ENCODE results near the gene MCM8.

DNA sequence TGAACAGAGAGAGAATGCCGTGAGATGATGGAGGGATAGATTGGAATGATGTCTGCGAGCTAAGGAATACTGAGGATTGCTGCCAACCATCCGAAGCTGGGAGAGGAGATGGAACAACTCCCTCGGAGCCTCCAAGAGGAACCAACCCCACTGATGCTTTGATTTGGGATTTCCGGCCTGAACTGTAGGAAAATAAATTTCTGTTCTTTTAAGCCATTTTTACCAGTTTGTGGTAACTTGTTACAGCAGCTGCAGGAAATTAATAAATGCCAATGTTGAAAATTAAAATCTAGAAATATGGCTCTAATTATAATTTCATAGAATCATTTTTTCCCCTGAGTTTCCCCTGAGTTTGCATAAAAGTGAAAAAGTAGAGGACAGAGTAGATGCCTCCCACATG is 89.3 kb downstream of the MCM8 start:
- TF ChIP-seq, protein P1, sequence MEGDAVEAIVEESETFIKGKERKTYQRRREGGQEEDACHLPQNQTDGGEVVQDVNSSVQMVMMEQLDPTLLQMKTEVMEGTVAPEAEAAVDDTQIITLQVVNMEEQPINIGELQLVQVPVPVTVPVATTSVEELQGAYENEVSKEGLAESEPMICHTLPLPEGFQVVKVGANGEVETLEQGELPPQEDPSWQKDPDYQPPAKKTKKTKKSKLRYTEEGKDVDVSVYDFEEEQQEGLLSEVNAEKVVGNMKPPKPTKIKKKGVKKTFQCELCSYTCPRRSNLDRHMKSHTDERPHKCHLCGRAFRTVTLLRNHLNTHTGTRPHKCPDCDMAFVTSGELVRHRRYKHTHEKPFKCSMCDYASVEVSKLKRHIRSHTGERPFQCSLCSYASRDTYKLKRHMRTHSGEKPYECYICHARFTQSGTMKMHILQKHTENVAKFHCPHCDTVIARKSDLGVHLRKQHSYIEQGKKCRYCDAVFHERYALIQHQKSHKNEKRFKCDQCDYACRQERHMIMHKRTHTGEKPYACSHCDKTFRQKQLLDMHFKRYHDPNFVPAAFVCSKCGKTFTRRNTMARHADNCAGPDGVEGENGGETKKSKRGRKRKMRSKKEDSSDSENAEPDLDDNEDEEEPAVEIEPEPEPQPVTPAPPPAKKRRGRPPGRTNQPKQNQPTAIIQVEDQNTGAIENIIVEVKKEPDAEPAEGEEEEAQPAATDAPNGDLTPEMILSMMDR (IDR thresholded peaks at IDR 0.05; ENCODE audit: insufficient read depth, low read length) = no peak
- no peak for TF ChIP-seq POLR2AphosphoS5 (IDR thresholded peaks at IDR 0.05; ENCODE audit: low read depth)
- TF ChIP-seq SPI1 (IDR thresholded peaks at IDR 0.05; ENCODE audit: borderline replicate concordance, low read depth) = no peak

Measured in HL-60 (cell line).